ENCODE measurements around the gene EFNB3.

GRCh38 chr17:7668482-7668881, 36.5 kb upstream of the EFNB3 start:
- no peak for TF ChIP-seq CTCF (IDR thresholded peaks at IDR 0.05)
- no peak for TF ChIP-seq POLR2AphosphoS5 (IDR thresholded peaks at IDR 0.05)
- TF ChIP-seq POLR2A (IDR thresholded peaks at IDR 0.05): no peak
- no peak for TF ChIP-seq EP300 (IDR thresholded peaks at IDR 0.05)

Data from upper lobe of left lung (tissue), 4 donors.